WERI-Rb-1 (cell line): ENCODE results near the gene UBE2S.
"Not testable (repeated sequence)": the region's sequence is repeated elsewhere in the genome, so short reads cannot be mapped to it uniquely, and the experiment has no call there.

Source experiments
- DNase-seq: peaks from one replicate; pipeline ENCODE4 v3.0.0-alpha.2; 2020
- H3K27ac ChIP-seq: fragments of 250-450 bp; sonication (Bioruptor Pico); 2 replicates; pipeline ENCODE4 v1.5.1; 2020; ENCODE audit warnings: mild to moderate bottlenecking, moderate library complexity
- H3K27me3 ChIP-seq: fragments of 250-450 bp; sonication (Bioruptor Pico); 2 replicates; pipeline ENCODE4 v1.5.1; 2021; ENCODE audit warnings: mild to moderate bottlenecking, low read depth, moderate library complexity; ENCODE audit not compliant: insufficient read depth, severe bottlenecking
- H3K36me3 ChIP-seq: fragments of 250-450 bp; sonication (Bioruptor Pico); 2 replicates; pipeline ENCODE4 v1.5.1; 2020; ENCODE audit warnings: mild to moderate bottlenecking, moderate library complexity
- H3K4me3 ChIP-seq: 2 replicates; pipeline ENCODE4 v1.5.1; 2011; ENCODE audit warnings: low read depth, mild to moderate bottlenecking, control low read depth, low read length
- H3K9me3 ChIP-seq: fragments of 250-450 bp; sonication (Bioruptor Pico); 2 replicates; pipeline ENCODE4 v1.5.1; 2021; ENCODE audit warnings: mild to moderate bottlenecking, moderate library complexity; ENCODE audit not compliant: severe bottlenecking
- CTCF ChIP-seq: IDR thresholded peaks from 2 replicates; pipeline ENCODE4 v1.5.1; 2011; ENCODE audit warnings: low read depth, mild to moderate bottlenecking, control low read depth, inconsistent platforms, low read length

The UBE2S gene

GRCh38 chr19:55451965-55452748 lies 44.6 kb upstream of the UBE2S start:
- Histone ChIP-seq H3K9me3 (no peaks in the 10 kb centered on the region), H3K27me3 (peaks cover 11% of the 10 kb centered on the region), H3K4me3 (peak overlapping the region; percentile 50), H3K27ac (no peak overlapping the region), H3K36me3 (peaks cover 9% of the 10 kb centered on the region; the same call in 1 of the 2 replicates)
- DNase-seq, result no peak
- TF ChIP-seq CTCF, result no peak

GRCh38 chr19:55451163-55451964 lies 43.8 kb upstream of the UBE2S start:
- H3K4me3 ChIP-seq, result peak overlapping the region; percentile 50
- no peak for DNase-seq
- H3K27ac ChIP-seq, result no peak overlapping the region
- peaks cover 11% of the 10 kb centered on the region for H3K27me3 ChIP-seq
- no peaks in the 10 kb centered on the region for H3K9me3 ChIP-seq
- no peak for TF ChIP-seq CTCF
- H3K36me3 ChIP-seq, result peaks cover 9% of the 10 kb centered on the region; the same call in 1 of the 2 replicates

- no peaks in the 10 kb centered on the region for H3K9me3 ChIP-seq
- TF ChIP-seq CTCF, result no peak
- H3K27me3 ChIP-seq, result peaks cover 11% of the 10 kb centered on the region
- no peak overlapping the region for H3K27ac ChIP-seq
- H3K36me3 ChIP-seq, result peaks cover 3% of the 10 kb centered on the region; the same call in 1 of the 2 replicates
- H3K4me3 ChIP-seq, result no peak overlapping the region
- no peak for DNase-seq
Observed at GRCh38 chr19:55449469-55449868, 41.9 kb upstream of the UBE2S start.

GRCh38 chr19:55448175-55448490 lies 40.5 kb upstream of the UBE2S start:
- not testable (repeated sequence) for H3K4me3 ChIP-seq, DNase-seq, H3K9me3 ChIP-seq, H3K27ac ChIP-seq, H3K36me3 ChIP-seq
- peaks cover 16% of the 10 kb centered on the region for H3K27me3 ChIP-seq

GRCh38 chr19:55447421-55448174 lies 40.0 kb upstream of the UBE2S start:
- H3K27ac ChIP-seq, result no peak overlapping the region
- H3K9me3 ChIP-seq, result no peaks in the 10 kb centered on the region
- no peak overlapping the region for H3K4me3 ChIP-seq
- no peak for TF ChIP-seq CTCF
- no peaks in the 10 kb centered on the region for H3K36me3 ChIP-seq
- peaks cover 16% of the 10 kb centered on the region for H3K27me3 ChIP-seq
- DNase-seq, result no peak

DNA sequence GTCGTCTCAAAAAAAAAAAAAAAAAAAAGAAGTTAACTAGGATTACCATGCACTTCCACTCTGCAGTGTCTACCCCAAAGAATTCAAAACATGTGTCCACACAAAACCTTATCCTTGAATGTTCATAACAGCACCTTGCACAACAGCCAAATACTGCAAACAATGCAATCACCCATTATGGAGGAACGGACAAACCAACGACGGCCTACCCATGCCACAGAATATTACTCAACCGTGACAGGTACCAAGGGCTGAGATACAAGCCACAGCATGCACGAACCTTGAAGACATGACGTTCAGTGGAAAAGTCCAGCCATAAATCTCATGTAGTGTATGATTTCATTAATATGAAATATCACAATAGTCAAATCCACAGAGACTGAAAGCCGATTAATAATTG lies 38.5 kb upstream of the UBE2S start:
- Histone ChIP-seq H3K9me3 (no peaks in the 10 kb centered on the region), H3K36me3 (no peaks in the 10 kb centered on the region), H3K27me3 (peaks cover 12% of the 10 kb centered on the region), H3K27ac (no peak overlapping the region), H3K4me3 (no peak overlapping the region)
- TF ChIP-seq CTCF, result no peak
- no peak for DNase-seq
